Heart left ventricle (tissue), 16 donors: Measurements from ENCODE around the gene RFT1. TPM values are rescaled to one million over a fixed set of nuclear protein-coding genes. Genes with fewer than 3 reads are reported as not detected.
A peak's percentile ranks its signal among the peaks of the same experiment; 100 is the strongest.

Experiments used
- ATAC-seq, 4 donors: fragments of 200-7000 bp; cut with Tn5 transposase; one replicate each; pipeline ENCODE4 v1.9.1; 2020 to 2022; ENCODE audit warnings: moderate library complexity in 4 of 4, mild to moderate bottlenecking in 3 of 4, moderate number of reproducible peaks in 1 of 4
- DNase-seq, 5 donors: peaks; one replicate each; pipeline ENCODE4 v3.0.0-alpha.2; 2020
- H3K27ac ChIP-seq, 12 donors: fragments of 200-600 bp; sonication (generic) in 4 of 12; one replicate each; pipeline versions ENCODE4 v1.5.0 to v1.8.0; 2016 to 2022; ENCODE audit warnings: mild to moderate bottlenecking in 2 of 12
- H3K27me3 ChIP-seq, 9 donors: fragments of 200-600 bp; sonication (generic) in 2 of 9; one replicate each; pipeline versions ENCODE4 v1.5.1 to v1.8.0; 2016 to 2022; ENCODE audit warnings: mild to moderate bottlenecking in 3 of 9
- H3K36me3 ChIP-seq, 9 donors: fragments of 200-600 bp; sonication (generic) in 2 of 9; one replicate each; pipeline versions ENCODE4 v1.5.0 to v1.8.0; 2018 to 2022; ENCODE audit warnings: mild to moderate bottlenecking in 2 of 9
- H3K4me1 ChIP-seq, 12 donors: fragments of 200-600 bp; sonication (generic) in 4 of 12; one replicate each; pipeline versions ENCODE4 v1.5.0 to v1.8.0; 2016 to 2022; ENCODE audit warnings: mild to moderate bottlenecking in 3 of 12
- H3K4me3 ChIP-seq, 12 donors: fragments of 200-600 bp; sonication (generic) in 4 of 12; one replicate each; pipeline versions ENCODE4 v1.5.0 to v1.8.0; 2017 to 2022; ENCODE audit warnings: mild to moderate bottlenecking in 9 of 12, moderate library complexity in 4 of 12
- H3K9me3 ChIP-seq, 12 donors: fragments of 200-600 bp; sonication (generic) in 4 of 12; one replicate each; pipeline versions ENCODE4 v1.5.0 to v1.8.0; 2016 to 2022; ENCODE audit warnings: mild to moderate bottlenecking in 1 of 12
- POLR2A ChIP-seq, 2 donors: fragments of 450-650 bp; IDR thresholded peaks; one replicate each; pipeline ENCODE4 v1.6.1; 2017; ENCODE audit warnings: antibody characterized with exemption in 2 of 2, mild to moderate bottlenecking in 2 of 2, moderate library complexity in 2 of 2
- WGBS, 4 donors: extraction: QIAGEN DNeasy Blood & Tissue Kit in 2 of 4; methylation state at CpG; one replicate each; pipeline versions ENCODE4 v1.1.5 to v1.1.7; 2013 to 2018; 5-methylcytosine and 5-hydroxymethylcytosine counted together
- intact Hi-C, 10 donors: fragments of 100-400 bp; cut with DNase I; formaldehyde crosslinking; loops; one replicate each; pipeline versions ENCODE4 v1.11.1 to v1.14.2; 2022
- polyA plus RNA-seq, 2 donors: library from polyadenylated mRNA; stranded (reverse); fragments of 200-250 nt; gene quantifications; one replicate each; pipeline ENCODE4 v1.2.3, GENCODE V29; 2013
- total RNA-seq, 9 donors: library from RNA; depleted of rRNA in 2 of 9; stranded (reverse); fragments of >200 nt in 2 of 9; fragmentation: NEBNext Ultra II Directional in 3 of 9; extraction: Animal tissue kit (Norgen Biotek cat#: 25700) in 3 of 9; gene quantifications; one replicate each; pipeline versions ENCODE4 v1.1.0 to v1.2.4, GENCODE V29; 2016 to 2023
- TF ChIP-seq, protein P1 (sequence below), 12 donors: fragments of 200-600 bp; sonication (generic) in 4 of 12; IDR thresholded peaks; one replicate each; pipeline versions ENCODE4 v1.5.0 to v1.8.0; 2018 to 2022; ENCODE audit warnings: antibody characterized with exemption in 12 of 12, mild to moderate bottlenecking in 5 of 12
- donor health status: ischemic (EF 13 %, LVEDD 7.1; RV severe dilation, severe dysfunction).
- donor health status: healthy with polysubstance abuse.
- donor health status: DM: no; HTN: yes; CAD: no.
- donor health status: DM: no; HTN: no; CAD: no.
- donor health status: ischemic (EF 25% LVEDD 6.9; RV normal size, moderate dysfunction).
- donor health status: ischemic (EF 25% LVEDD 5.7; RV mildly dilated, moderate dysfunction).
- donor health status: healthy.
- donor health status: DM: yes; HTN: yes; CAD: no.
- donor health status: ischemic (EF 35%, LVEDD 5.7; RV mildly dilated, moderate dysfunction).
- donor health status: nonischemic (EF 11% LVEDD 7.7; RV severe dilation, severe dysfunction).
- donor health status: DM: yes; HTN: yes; CAD: no.
- donor health status: PGD.
- donor health status: ischemic (EF 29% LVEDD 5.4; RV normal size, mild dysfunction).
- donor health status: nonischemic (EF 23%, LVEDD 6.1; RV moderate dilation, normal function).

RFT1 gene
- total and polyA plus RNA-seq, 11 donors, result 5.0 to 16.2 (median 8.8) TPM

DNA sequence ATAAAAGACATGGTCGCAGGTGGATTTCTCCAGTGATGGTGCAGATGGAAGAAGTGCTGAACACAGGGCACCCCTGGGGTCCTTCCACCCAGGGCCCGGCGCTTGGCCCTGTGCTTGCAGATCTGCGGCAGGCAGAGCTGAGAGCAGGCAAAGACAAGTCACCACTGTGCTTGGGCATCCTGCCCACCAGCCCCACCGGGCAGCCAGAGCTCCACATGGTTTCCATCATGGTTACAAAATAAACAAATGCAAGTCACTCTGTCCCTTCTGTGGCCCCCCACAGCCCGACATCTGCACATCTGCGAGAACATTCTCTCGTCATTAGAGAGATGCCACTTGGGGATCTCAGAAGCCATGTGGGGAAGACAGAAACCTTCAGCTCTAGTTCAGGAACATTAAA, 46.7 kb downstream of the RFT1 start:
- intact Hi-C loops, result no loop called here
- ATAC-seq, result peak; percentile 41 to 71 (median 68)
- peak overlapping the region; percentile 58 to 93 (median 81) for H3K27ac ChIP-seq
- peak overlapping the region in 1 of 12 donors; percentile 19 for H3K4me3 ChIP-seq
- no peaks in the 10 kb centered on the region for H3K27me3 ChIP-seq
- H3K9me3 ChIP-seq, result no peaks in the 10 kb centered on the region
- TF ChIP-seq, protein P1, sequence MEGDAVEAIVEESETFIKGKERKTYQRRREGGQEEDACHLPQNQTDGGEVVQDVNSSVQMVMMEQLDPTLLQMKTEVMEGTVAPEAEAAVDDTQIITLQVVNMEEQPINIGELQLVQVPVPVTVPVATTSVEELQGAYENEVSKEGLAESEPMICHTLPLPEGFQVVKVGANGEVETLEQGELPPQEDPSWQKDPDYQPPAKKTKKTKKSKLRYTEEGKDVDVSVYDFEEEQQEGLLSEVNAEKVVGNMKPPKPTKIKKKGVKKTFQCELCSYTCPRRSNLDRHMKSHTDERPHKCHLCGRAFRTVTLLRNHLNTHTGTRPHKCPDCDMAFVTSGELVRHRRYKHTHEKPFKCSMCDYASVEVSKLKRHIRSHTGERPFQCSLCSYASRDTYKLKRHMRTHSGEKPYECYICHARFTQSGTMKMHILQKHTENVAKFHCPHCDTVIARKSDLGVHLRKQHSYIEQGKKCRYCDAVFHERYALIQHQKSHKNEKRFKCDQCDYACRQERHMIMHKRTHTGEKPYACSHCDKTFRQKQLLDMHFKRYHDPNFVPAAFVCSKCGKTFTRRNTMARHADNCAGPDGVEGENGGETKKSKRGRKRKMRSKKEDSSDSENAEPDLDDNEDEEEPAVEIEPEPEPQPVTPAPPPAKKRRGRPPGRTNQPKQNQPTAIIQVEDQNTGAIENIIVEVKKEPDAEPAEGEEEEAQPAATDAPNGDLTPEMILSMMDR (IDR thresholded peaks at IDR 0.05), result no peak
- DNase-seq, result peak; percentile 61 to 87 (median 80)
- WGBS, 4 donors, result 36 to 48% (median 46%) methylated on average over 8 of the region's 8 CpGs
- peaks cover 0 to 14% (median 0%) of the 10 kb centered on the region in 9 donors for H3K36me3 ChIP-seq
- H3K4me1 ChIP-seq, result peaks cover 0 to 23% (median 11%) of the 10 kb centered on the region in 12 donors

DNA sequence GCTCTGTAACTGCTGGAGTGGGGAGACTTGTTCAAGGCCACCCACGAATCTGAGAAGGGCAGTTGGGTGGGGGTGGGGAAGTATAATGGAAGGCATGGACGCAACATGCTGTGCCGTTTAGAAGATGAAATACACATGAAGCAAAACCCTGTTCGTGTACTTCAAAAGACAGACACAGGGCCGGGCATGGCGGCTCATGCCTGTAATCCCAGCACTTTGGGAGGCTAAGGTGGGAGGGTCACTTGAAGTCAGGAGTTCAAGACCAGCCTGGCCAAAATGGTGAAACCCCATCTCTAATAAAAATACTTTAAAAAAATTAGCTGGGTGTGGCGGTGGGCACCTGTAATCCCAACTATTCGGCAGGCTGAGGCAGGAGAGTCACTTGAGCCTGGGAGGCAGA, 47.5 kb downstream of the RFT1 start:
- no peak overlapping the region for H3K4me3 ChIP-seq
- no peak for ATAC-seq
- WGBS, 4 donors, result 79 to 92% (median 83%) methylated on average over 8 of the region's 8 CpGs
- peaks cover 0 to 8% (median 0%) of the 10 kb centered on the region in 9 donors for H3K36me3 ChIP-seq
- TF ChIP-seq, protein P1 (IDR thresholded peaks at IDR 0.05), result no peak
- no peak for TF ChIP-seq POLR2A (IDR thresholded peaks at IDR 0.05)
- H3K27ac ChIP-seq, result peak overlapping the region in 4 of 12 donors; percentile 84 to 86 (median 86)
- peaks cover 0 to 23% (median 11%) of the 10 kb centered on the region in 12 donors for H3K4me1 ChIP-seq
- DNase-seq, result no peak
- H3K9me3 ChIP-seq, result no peaks in the 10 kb centered on the region
- no peaks in the 10 kb centered on the region for H3K27me3 ChIP-seq
- intact Hi-C loops, result no loop called here

DNA sequence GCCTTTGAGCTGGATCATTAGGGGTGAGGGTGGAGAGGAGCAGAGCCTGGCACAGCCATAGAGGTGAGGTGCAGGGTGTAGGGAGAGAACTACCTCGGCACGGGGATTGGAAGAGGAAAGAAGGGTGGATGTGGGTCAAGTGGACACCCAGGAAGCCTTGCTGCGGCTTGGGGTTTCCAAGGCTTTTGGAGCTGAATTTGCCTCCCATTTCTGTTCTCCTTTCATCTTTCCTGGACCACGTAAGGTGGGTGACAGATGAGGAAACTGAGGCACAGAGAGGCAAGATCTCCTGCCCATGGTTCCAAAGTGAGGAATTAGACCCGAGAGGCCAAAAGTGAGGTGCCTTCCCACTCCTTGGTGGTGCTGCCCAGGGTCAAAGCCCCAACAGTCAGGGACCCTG, 48.9 kb downstream of the RFT1 start:
- DNase-seq (no peak), ATAC-seq (no peak)
- Histone ChIP-seq H3K4me3 (no peak overlapping the region), H3K27ac (no peak overlapping the region), H3K36me3 (peaks cover 0 to 6% (median 0%) of the 10 kb centered on the region in 9 donors), H3K27me3 (no peaks in the 10 kb centered on the region), H3K4me1 (peaks cover 0 to 23% (median 11%) of the 10 kb centered on the region in 12 donors), H3K9me3 (no peaks in the 10 kb centered on the region)
- intact Hi-C loops, result no loop called here
- WGBS, 4 donors, result 85 to 92% (median 89%) methylated on average over 5 of the region's 5 CpGs
- no peak for TF ChIP-seq POLR2A (IDR thresholded peaks at IDR 0.05)
- TF ChIP-seq, protein P1 (IDR thresholded peaks at IDR 0.05), result no peak

DNA sequence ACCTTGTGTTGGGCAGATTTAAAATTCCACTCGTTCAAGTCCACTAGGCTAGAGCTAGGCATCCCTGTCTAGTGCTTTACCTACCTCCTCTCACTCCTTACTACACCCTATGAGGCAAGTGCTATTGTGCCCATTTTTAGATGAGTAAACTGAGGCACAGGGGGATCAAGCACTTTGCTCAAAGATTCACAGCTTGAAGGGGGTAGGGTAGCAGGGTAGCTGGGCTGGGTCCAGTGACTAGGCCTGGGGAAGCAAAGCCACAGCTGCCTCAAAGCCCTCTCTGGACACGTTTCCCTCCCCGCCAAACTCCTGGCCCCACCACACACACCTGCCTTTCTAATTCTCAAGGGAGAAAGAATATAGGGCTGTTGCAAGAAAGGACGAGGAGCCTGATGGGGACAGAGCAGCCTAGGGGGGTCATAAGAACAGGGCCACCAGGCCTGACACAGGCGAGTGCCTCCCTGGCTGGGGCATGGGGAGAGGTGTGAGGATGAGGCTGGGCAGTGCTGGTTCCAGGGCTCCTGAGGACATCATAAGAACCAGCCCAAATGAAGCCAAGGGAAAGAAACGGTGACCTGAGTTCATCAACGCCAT, 49.5 kb downstream of the RFT1 start:
- H3K9me3 ChIP-seq, result no peaks in the 10 kb centered on the region
- H3K36me3 ChIP-seq, result peaks cover 0 to 6% (median 0%) of the 10 kb centered on the region in 9 donors
- 86 to 92% (median 88%) methylated on average over 7 of the region's 7 CpGs for WGBS, 4 donors
- intact Hi-C loops, result no loop called here
- no peak overlapping the region for H3K27ac ChIP-seq
- H3K4me3 ChIP-seq, result no peak overlapping the region
- H3K27me3 ChIP-seq, result no peaks in the 10 kb centered on the region
- peak in 1 of 5 donors; percentile 4 for DNase-seq
- no peak for ATAC-seq
- peaks cover 0 to 23% (median 11%) of the 10 kb centered on the region in 12 donors for H3K4me1 ChIP-seq
- no peak for TF ChIP-seq POLR2A (IDR thresholded peaks at IDR 0.05)
- TF ChIP-seq, protein P1 (IDR thresholded peaks at IDR 0.05), result no peak
